Stimulated activated effector memory CD8-positive, alpha-beta T cell treated with anti-CD3 and anti-CD28 coated beads, Interleukin-12 subunit alpha, Interleukin-12 subunit beta, amount 100 ng/mL, for 72 hours (primary cell): ENCODE measurements around the gene ZBTB33.

Experiments
- ATAC-seq: fragments of 150-1000 bp; cut with Tn5 transposase; 2 replicates; pipeline ENCODE4 v1.10.0; 2021
- DNase-seq, 2 donors: peaks; one replicate each; pipeline ENCODE4 v3.0.0; 2021 to 2022; ENCODE audit warnings: low spot score in 2 of 2
- H3K27ac Mint-ChIP-seq: one replicate; pipeline ENCODE4 v1.8.0; 2022; ENCODE audit warnings: mild to moderate bottlenecking, mixed read lengths
- H3K36me3 Mint-ChIP-seq: one replicate; pipeline ENCODE4 v1.8.0; 2022; ENCODE audit warnings: mild to moderate bottlenecking, mixed read lengths
- H3K4me1 Mint-ChIP-seq: one replicate; pipeline ENCODE4 v1.8.0; 2022; ENCODE audit warnings: mixed read lengths
- H3K4me3 Mint-ChIP-seq: one replicate; pipeline ENCODE4 v1.8.0; 2022; ENCODE audit warnings: mild to moderate bottlenecking, mixed read lengths
- H3K9me3 Mint-ChIP-seq: one replicate; pipeline ENCODE4 v1.8.0; 2022; ENCODE audit warnings: mixed read lengths

Gene ZBTB33

GRCh38 chrX:120244735-120245498 is 5.7 kb upstream of the ZBTB33 start:
- peak overlapping the region; percentile 96 for H3K27ac Mint-ChIP-seq
- H3K4me1 Mint-ChIP-seq, result peaks cover 13% of the 10 kb centered on the region
- ATAC-seq, result peak; percentile 95

GRCh38 chrX:120251471-120252011 is 929 bp downstream of the ZBTB33 start:
- DNase-seq (peak; percentile 8 to 52), ATAC-seq (no peak)
- peaks cover 6% of the 10 kb centered on the region for H3K4me1 Mint-ChIP-seq
- H3K36me3 Mint-ChIP-seq, result peaks cover 43% of the 10 kb centered on the region
- H3K27ac Mint-ChIP-seq, result peak overlapping the region; percentile 99
- no peaks in the 10 kb centered on the region for H3K9me3 Mint-ChIP-seq
- peak overlapping the region; percentile 94 for H3K4me3 Mint-ChIP-seq

More at GRCh38 chrX:120244735-120245498, 5.7 kb upstream of the ZBTB33 start:
- H3K36me3 Mint-ChIP-seq, result peaks cover 4% of the 10 kb centered on the region
- DNase-seq, result peak; percentile 24 to 72
- H3K4me3 Mint-ChIP-seq, result peak overlapping the region; percentile 92
- no peaks in the 10 kb centered on the region for H3K9me3 Mint-ChIP-seq

GRCh38 chrX:120253784-120254183 is 3.2 kb downstream of the ZBTB33 start:
- DNase-seq (no peak), ATAC-seq (no peak)
- H3K4me1 Mint-ChIP-seq, result peaks cover 6% of the 10 kb centered on the region
- no peak overlapping the region for H3K27ac Mint-ChIP-seq
- no peak overlapping the region for H3K4me3 Mint-ChIP-seq
- peaks cover 64% of the 10 kb centered on the region for H3K36me3 Mint-ChIP-seq
- H3K9me3 Mint-ChIP-seq, result no peaks in the 10 kb centered on the region

- peaks cover 31% of the 10 kb centered on the region for H3K36me3 Mint-ChIP-seq
- no peaks in the 10 kb centered on the region for H3K9me3 Mint-ChIP-seq
- no peak overlapping the region for H3K27ac Mint-ChIP-seq
- DNase-seq (no peak), ATAC-seq (no peak)
- H3K4me3 Mint-ChIP-seq, result no peak overlapping the region
- H3K4me1 Mint-ChIP-seq, result no peaks in the 10 kb centered on the region
Observed at GRCh38 chrX:120260369-120260768, 9.8 kb downstream of the ZBTB33 start.

GRCh38 chrX:120262859-120263708 is 12.5 kb downstream of the ZBTB33 start:
- Mint-ChIP-seq H3K4me1 (no peaks in the 10 kb centered on the region), H3K4me3 (no peak overlapping the region), H3K36me3 (peaks cover 6% of the 10 kb centered on the region), H3K9me3 (no peaks in the 10 kb centered on the region), H3K27ac (peak overlapping the region; percentile 34)
- DNase-seq, result no peak
- ATAC-seq, result no peak

- no peaks in the 10 kb centered on the region for H3K4me1 Mint-ChIP-seq
- ATAC-seq, result no peak
- no peaks in the 10 kb centered on the region for H3K36me3 Mint-ChIP-seq
Observed at GRCh38 chrX:120264341-120264740, 13.7 kb downstream of the ZBTB33 start.

GRCh38 chrX:120269373-120270035 is 18.9 kb downstream of the ZBTB33 start:
- peak; percentile 61 for ATAC-seq
- no peak for DNase-seq
- Mint-ChIP-seq H3K9me3 (no peaks in the 10 kb centered on the region), H3K4me1 (no peaks in the 10 kb centered on the region), H3K27ac (no peak overlapping the region), H3K4me3 (no peak overlapping the region), H3K36me3 (no peaks in the 10 kb centered on the region)

More at GRCh38 chrX:120264341-120264740, 13.7 kb downstream of the ZBTB33 start:
- DNase-seq, result no peak
- Mint-ChIP-seq H3K9me3 (no peaks in the 10 kb centered on the region), H3K4me3 (no peak overlapping the region), H3K27ac (no peak overlapping the region)

- ATAC-seq, result no peak
- Mint-ChIP-seq H3K36me3 (no peaks in the 10 kb centered on the region), H3K4me3 (no peak overlapping the region), H3K9me3 (no peaks in the 10 kb centered on the region), H3K4me1 (no peaks in the 10 kb centered on the region), H3K27ac (no peak overlapping the region)
- no peak for DNase-seq
Observed at GRCh38 chrX:120270567-120270966, 20.0 kb downstream of the ZBTB33 start.

- DNase-seq (no peak), ATAC-seq (no peak)
- H3K4me3 Mint-ChIP-seq, result no peak overlapping the region
- H3K4me1 Mint-ChIP-seq, result no peaks in the 10 kb centered on the region
- no peaks in the 10 kb centered on the region for H3K9me3 Mint-ChIP-seq
- no peaks in the 10 kb centered on the region for H3K36me3 Mint-ChIP-seq
- no peak overlapping the region for H3K27ac Mint-ChIP-seq
Observed at GRCh38 chrX:120271218-120271617, 20.6 kb downstream of the ZBTB33 start.

GRCh38 chrX:120274145-120274544 is 23.5 kb downstream of the ZBTB33 start:
- Mint-ChIP-seq H3K4me3 (no peak overlapping the region), H3K36me3 (no peaks in the 10 kb centered on the region), H3K27ac (no peak overlapping the region), H3K9me3 (no peaks in the 10 kb centered on the region), H3K4me1 (no peaks in the 10 kb centered on the region)
- DNase-seq (no peak), ATAC-seq (no peak)

GRCh38 chrX:120274958-120275357 is 24.3 kb downstream of the ZBTB33 start:
- Mint-ChIP-seq H3K27ac (no peak overlapping the region), H3K36me3 (no peaks in the 10 kb centered on the region), H3K9me3 (no peaks in the 10 kb centered on the region), H3K4me1 (no peaks in the 10 kb centered on the region), H3K4me3 (no peak overlapping the region)
- ATAC-seq (no peak), DNase-seq (no peak)

- Mint-ChIP-seq H3K27ac (no peak overlapping the region), H3K4me1 (no peaks in the 10 kb centered on the region), H3K36me3 (no peaks in the 10 kb centered on the region), H3K4me3 (no peak overlapping the region), H3K9me3 (peaks cover 3% of the 10 kb centered on the region)
- ATAC-seq, result no peak
- DNase-seq, result no peak
Observed at GRCh38 chrX:120281021-120281624, 30.5 kb downstream of the ZBTB33 start.

- no peaks in the 10 kb centered on the region for H3K4me1 Mint-ChIP-seq
- ATAC-seq, result no peak
- no peaks in the 10 kb centered on the region for H3K36me3 Mint-ChIP-seq
- no peak for DNase-seq
- H3K27ac Mint-ChIP-seq, result no peak overlapping the region
- peaks cover 3% of the 10 kb centered on the region for H3K9me3 Mint-ChIP-seq
- no peak overlapping the region for H3K4me3 Mint-ChIP-seq
Observed at GRCh38 chrX:120281761-120282160, 31.1 kb downstream of the ZBTB33 start.

GRCh38 chrX:120282697-120283096 is 32.1 kb downstream of the ZBTB33 start:
- Mint-ChIP-seq H3K4me3 (no peak overlapping the region), H3K4me1 (no peaks in the 10 kb centered on the region), H3K27ac (no peak overlapping the region), H3K9me3 (peaks cover 3% of the 10 kb centered on the region), H3K36me3 (no peaks in the 10 kb centered on the region)
- no peak for DNase-seq
- ATAC-seq, result no peak
